Measurements from ENCODE around the gene PRKN. TPM values are rescaled to one million over a fixed set of nuclear protein-coding genes. Genes with fewer than 3 reads are reported as not detected.

PRKN gene
- total and polyA plus RNA-seq, 2 experiments from 2014 or later = 1.2 to 2.3 TPM

DNA sequence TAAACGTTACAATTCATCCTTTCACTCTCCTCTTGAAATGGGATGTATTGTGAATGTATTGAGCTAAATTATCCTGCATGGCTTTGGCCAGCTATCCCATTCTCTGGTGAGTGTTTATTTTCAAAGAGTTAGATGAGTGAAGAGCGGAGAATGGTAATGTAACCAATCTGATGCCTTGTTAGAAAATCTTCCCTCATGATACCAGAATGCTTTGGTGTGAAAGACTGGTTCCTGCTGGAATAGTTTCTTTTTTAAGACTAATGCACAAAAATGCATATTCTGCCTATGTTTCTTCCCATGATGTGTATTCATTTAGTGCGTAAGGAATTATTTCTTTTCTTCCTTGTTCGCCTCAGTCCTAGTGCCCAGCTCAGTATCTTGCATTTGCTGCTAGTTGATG, 506.7 kb downstream of the PRKN start:
- Histone ChIP-seq H3K4me3 (no peak overlapping the region), H3K9me3 (ENCODE audit: low read depth) (no peaks in the 10 kb centered on the region), H3K4me1 (ENCODE audit: insufficient read depth) (no peaks in the 10 kb centered on the region), H3K27ac (no peak overlapping the region), H3K9me2 (ENCODE audit: insufficient read depth) (no peaks in the 10 kb centered on the region), H3K27me3 (replicated peaks; ENCODE audit: insufficient read depth) (no peaks in the 10 kb centered on the region), H2AFZ (no peak overlapping the region), H3K4me2 (ENCODE audit: unreplicated experiment) (no peak overlapping the region), H3F3A (ENCODE audit: insufficient read depth) (no peaks in the 10 kb centered on the region), H3K9ac (no peak overlapping the region), H4K20me1 (ENCODE audit: insufficient read depth) (no peaks in the 10 kb centered on the region), H3K36me3 (ENCODE audit: low read depth) (no peaks in the 10 kb centered on the region), H3K79me2 (ENCODE audit: insufficient read depth) (no peaks in the 10 kb centered on the region)
- no peak for DNase-seq
- in situ Hi-C loops (cut with MboI) = no loop called here
- TF ChIP-seq EZH2phosphoT487 (IDR thresholded peaks at IDR 0.05; ENCODE audit: insufficient read depth, low read depth) (no peak), EZH2 (IDR thresholded peaks at IDR 0.05; ENCODE audit: insufficient read depth, poor library complexity, severe bottlenecking) (no peak)
- 87 to 91% methylated on average over 4 of the region's 4 CpGs for WGBS, 2 experiments (ENCODE audit: low coverage in 1 of 2, low lambda C conversion rate in 2 of 2, missing lambda C conversion rate in 2 of 2)

DNA sequence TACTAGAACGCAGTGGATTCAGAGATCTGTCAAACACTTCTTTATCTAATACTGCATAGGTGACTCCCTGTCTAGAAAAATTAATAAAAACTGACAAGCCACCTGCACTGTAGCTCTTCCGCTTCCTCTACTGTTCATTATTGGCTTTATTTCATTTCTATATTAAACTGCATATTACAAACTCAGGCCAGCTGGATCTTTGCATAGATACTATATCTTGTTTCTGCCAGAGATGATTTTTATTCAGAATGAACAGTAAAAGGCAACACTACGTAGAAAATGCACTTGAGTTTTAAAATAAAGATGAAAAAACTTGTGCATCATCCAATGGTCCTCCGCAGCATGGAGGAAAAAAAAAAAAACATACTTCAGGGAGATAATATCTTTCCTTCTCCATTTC, 508.3 kb downstream of the PRKN start:
- in situ Hi-C loops (cut with MboI) = no loop called here
- DNase-seq = no peak
- H3K9me3 ChIP-seq (ENCODE audit: low read depth) = no peaks in the 10 kb centered on the region
- no peaks in the 10 kb centered on the region for H4K20me1 ChIP-seq (ENCODE audit: insufficient read depth)
- H3K4me3 ChIP-seq = no peak overlapping the region
- TF ChIP-seq EZH2phosphoT487 (IDR thresholded peaks at IDR 0.05; ENCODE audit: insufficient read depth, low read depth) = no peak
- H3K27ac ChIP-seq = no peak overlapping the region
- H2AFZ ChIP-seq = no peak overlapping the region
- no peaks in the 10 kb centered on the region for H3K79me2 ChIP-seq (ENCODE audit: insufficient read depth)
- H3F3A ChIP-seq (ENCODE audit: insufficient read depth) = no peaks in the 10 kb centered on the region
- H3K9ac ChIP-seq = no peak overlapping the region
- 70 to 71% methylated on average over 4 of the region's 4 CpGs for WGBS, 2 experiments (ENCODE audit: low coverage in 1 of 2, low lambda C conversion rate in 2 of 2, missing lambda C conversion rate in 2 of 2)
- no peaks in the 10 kb centered on the region for H3K4me1 ChIP-seq (ENCODE audit: insufficient read depth)
- H3K4me2 ChIP-seq (ENCODE audit: unreplicated experiment) = no peak overlapping the region
- no peaks in the 10 kb centered on the region for H3K9me2 ChIP-seq (ENCODE audit: insufficient read depth)
- no peaks in the 10 kb centered on the region for H3K27me3 ChIP-seq (replicated peaks; ENCODE audit: insufficient read depth)
- H3K36me3 ChIP-seq (ENCODE audit: low read depth) = no peaks in the 10 kb centered on the region

DNA sequence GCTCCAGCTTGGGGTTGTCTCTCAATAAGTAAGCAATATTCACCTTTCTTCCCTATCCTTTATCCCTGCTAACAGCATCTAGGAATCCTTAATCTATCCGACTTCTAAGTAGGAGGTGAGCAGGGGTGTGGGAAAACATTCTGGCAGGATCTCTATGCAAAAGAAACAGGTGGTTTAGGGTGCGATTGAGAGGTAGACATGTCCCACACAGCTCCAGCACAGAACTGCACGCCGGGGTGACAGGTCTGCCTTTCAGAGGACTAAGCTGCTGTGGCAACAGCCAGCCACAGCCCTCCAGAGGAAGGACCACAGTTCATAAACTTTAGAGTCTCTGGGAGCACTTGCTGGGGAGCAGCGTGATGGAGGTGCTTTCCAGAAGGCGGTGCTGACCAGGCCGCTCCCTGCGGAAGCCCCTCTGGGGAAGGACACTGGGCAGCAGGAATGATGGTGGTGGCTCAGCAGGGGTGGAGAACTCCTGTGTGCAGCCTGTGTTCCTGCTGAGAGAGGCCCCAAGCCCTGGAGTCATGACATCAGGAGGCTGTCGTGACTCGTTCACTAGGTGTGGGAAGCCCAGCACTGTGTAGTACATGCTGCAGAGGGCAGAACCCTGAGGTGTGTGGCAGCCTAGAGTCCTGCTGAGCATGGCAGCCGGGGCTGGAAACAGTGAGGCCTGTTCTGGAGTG, 509.6 kb downstream of the PRKN start:
- in situ Hi-C loops (cut with MboI) = no loop called here
- no peaks in the 10 kb centered on the region for H3K9me2 ChIP-seq (ENCODE audit: insufficient read depth)
- H3K27me3 ChIP-seq (replicated peaks; ENCODE audit: insufficient read depth) = no peaks in the 10 kb centered on the region
- H3K9me3 ChIP-seq (ENCODE audit: low read depth) = no peaks in the 10 kb centered on the region
- no peak for DNase-seq
- H3K4me3 ChIP-seq = no peak overlapping the region
- no peak overlapping the region for H3K4me2 ChIP-seq (ENCODE audit: unreplicated experiment)
- no peak overlapping the region for H2AFZ ChIP-seq
- H4K20me1 ChIP-seq (ENCODE audit: insufficient read depth) = no peaks in the 10 kb centered on the region
- TF ChIP-seq EZH2phosphoT487 (IDR thresholded peaks at IDR 0.05; ENCODE audit: insufficient read depth, low read depth) (no peak), EZH2 (IDR thresholded peaks at IDR 0.05; ENCODE audit: insufficient read depth, poor library complexity, severe bottlenecking) (no peak)
- no peak overlapping the region for H3K9ac ChIP-seq
- no peak overlapping the region for H3K27ac ChIP-seq
- no peaks in the 10 kb centered on the region for H3K4me1 ChIP-seq (ENCODE audit: insufficient read depth)
- H3K79me2 ChIP-seq (ENCODE audit: insufficient read depth) = no peaks in the 10 kb centered on the region
- H3K36me3 ChIP-seq (ENCODE audit: low read depth) = no peaks in the 10 kb centered on the region
- 62 to 68% methylated on average over 11 of the region's 11 CpGs for WGBS, 2 experiments (ENCODE audit: low coverage in 1 of 2, low lambda C conversion rate in 2 of 2, missing lambda C conversion rate in 2 of 2)
- no peaks in the 10 kb centered on the region for H3F3A ChIP-seq (ENCODE audit: insufficient read depth)

DNA sequence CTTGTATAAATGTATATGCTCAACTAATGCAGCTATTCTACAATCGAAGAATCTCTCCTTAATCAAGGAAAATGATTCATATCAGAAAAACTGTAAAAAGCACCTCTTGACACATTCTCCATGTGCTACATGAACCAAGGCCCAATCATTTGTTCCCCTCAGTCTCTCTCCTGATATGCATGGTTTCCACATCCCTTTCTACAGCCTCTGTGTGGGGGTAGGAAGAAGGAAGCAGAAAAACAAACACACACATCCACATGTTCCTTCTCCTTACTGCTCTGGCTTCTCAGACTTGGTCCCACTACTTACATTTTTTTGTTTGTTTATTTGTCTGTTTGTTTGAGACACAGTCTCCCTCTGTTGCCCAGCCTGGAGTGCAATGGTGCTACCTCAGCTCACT, 510.5 kb downstream of the PRKN start:
- no peak for DNase-seq
- H3F3A ChIP-seq (ENCODE audit: insufficient read depth) = no peaks in the 10 kb centered on the region
- H3K4me1 ChIP-seq (ENCODE audit: insufficient read depth) = no peaks in the 10 kb centered on the region
- H3K9ac ChIP-seq = no peak overlapping the region
- H3K27ac ChIP-seq = no peak overlapping the region
- no peak overlapping the region for H3K4me3 ChIP-seq
- no peaks in the 10 kb centered on the region for H3K36me3 ChIP-seq (ENCODE audit: low read depth)
- no peak for TF ChIP-seq EZH2phosphoT487 (IDR thresholded peaks at IDR 0.05; ENCODE audit: insufficient read depth, low read depth)
- 46 to 52% methylated on average over 1 of the region's 1 CpG for WGBS, 2 experiments (ENCODE audit: low coverage in 1 of 2, low lambda C conversion rate in 2 of 2, missing lambda C conversion rate in 2 of 2)
- no peaks in the 10 kb centered on the region for H3K27me3 ChIP-seq (replicated peaks; ENCODE audit: insufficient read depth)
- no peak overlapping the region for H2AFZ ChIP-seq
- in situ Hi-C loops (cut with MboI) = no loop called here
- no peak overlapping the region for H3K4me2 ChIP-seq (ENCODE audit: unreplicated experiment)
- H4K20me1 ChIP-seq (ENCODE audit: insufficient read depth) = no peaks in the 10 kb centered on the region
- H3K79me2 ChIP-seq (ENCODE audit: insufficient read depth) = no peaks in the 10 kb centered on the region
- no peaks in the 10 kb centered on the region for H3K9me2 ChIP-seq (ENCODE audit: insufficient read depth)
- H3K9me3 ChIP-seq (ENCODE audit: low read depth) = no peaks in the 10 kb centered on the region

DNA sequence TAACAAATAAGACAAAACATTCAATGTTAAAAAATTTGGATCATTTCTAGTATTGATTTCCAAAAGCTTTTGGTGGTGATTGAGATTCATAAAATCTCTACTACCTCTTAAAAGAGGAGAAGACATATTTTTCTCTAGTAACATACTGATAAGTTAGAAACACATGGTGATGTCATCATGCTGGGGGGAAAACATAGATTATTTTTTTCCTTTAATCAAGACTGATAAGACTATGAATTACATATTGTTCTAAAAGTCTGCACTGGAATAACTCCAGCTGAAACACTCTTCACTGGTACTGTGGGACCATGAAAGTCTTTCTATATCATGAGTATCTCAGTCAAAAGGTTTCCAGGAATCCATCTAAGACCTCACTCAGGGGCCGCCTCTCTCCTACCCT, 515.8 kb downstream of the PRKN start:
- in situ Hi-C loops (cut with MboI) = no loop called here
- 59 to 90% methylated on average over 1 of the region's 1 CpG for WGBS, 2 experiments (ENCODE audit: low coverage in 1 of 2, low lambda C conversion rate in 2 of 2, missing lambda C conversion rate in 2 of 2)
- TF ChIP-seq EZH2phosphoT487 (IDR thresholded peaks at IDR 0.05; ENCODE audit: insufficient read depth, low read depth) = no peak
- no peak for TF ChIP-seq EZH2 (IDR thresholded peaks at IDR 0.05; ENCODE audit: insufficient read depth, poor library complexity, severe bottlenecking)
- Histone ChIP-seq H3K36me3 (ENCODE audit: low read depth) (no peaks in the 10 kb centered on the region), H3K9me3 (ENCODE audit: low read depth) (no peaks in the 10 kb centered on the region), H2AFZ (no peak overlapping the region), H3K79me2 (ENCODE audit: insufficient read depth) (no peaks in the 10 kb centered on the region), H3K9me2 (ENCODE audit: insufficient read depth) (no peaks in the 10 kb centered on the region), H3K27me3 (replicated peaks; ENCODE audit: insufficient read depth) (no peaks in the 10 kb centered on the region), H3K27ac (no peak overlapping the region), H3F3A (ENCODE audit: insufficient read depth) (no peaks in the 10 kb centered on the region), H3K9ac (no peak overlapping the region), H4K20me1 (ENCODE audit: insufficient read depth) (no peaks in the 10 kb centered on the region), H3K4me3 (no peak overlapping the region), H3K4me1 (ENCODE audit: insufficient read depth) (no peaks in the 10 kb centered on the region), H3K4me2 (ENCODE audit: unreplicated experiment) (no peak overlapping the region)
- DNase-seq = no peak
